GM10266 (cell line): ENCODE data around the gene UNC13B.

Experiments used
- DNase-seq: peaks from one replicate; pipeline ENCODE4 v3.0.0; 2012; ENCODE audit errors: extremely low spot score
- TF ChIP-seq, protein P1 (sequence below): IDR thresholded peaks from 2 replicates; pipeline ENCODE4 v1.5.1; 2012; ENCODE audit warnings: mild to moderate bottlenecking, low read depth; ENCODE audit not compliant: control insufficient read depth, insufficient read depth; ENCODE audit errors: missing control alignments

Gene UNC13B

DNA sequence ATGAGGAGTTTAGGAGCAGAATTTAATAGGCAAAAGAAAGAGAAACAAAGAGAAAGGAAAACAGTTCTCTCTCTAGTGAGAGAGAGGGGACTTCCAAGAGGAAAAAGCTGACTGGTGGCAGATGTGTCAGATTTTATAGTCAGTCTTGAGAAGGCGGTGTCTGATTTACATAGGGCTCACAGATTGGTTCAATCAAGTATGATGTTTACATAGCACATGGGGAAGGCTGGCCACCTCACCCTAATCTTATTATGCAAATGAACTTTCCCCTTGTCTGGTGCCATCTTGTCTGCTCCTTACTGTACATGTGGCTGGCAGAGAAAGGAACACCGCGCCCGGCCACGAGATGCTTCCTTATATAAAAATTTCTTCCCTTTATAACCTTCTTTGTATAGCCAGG is 24.7 kb downstream of the UNC13B start:
- DNase-seq: no peak

DNA sequence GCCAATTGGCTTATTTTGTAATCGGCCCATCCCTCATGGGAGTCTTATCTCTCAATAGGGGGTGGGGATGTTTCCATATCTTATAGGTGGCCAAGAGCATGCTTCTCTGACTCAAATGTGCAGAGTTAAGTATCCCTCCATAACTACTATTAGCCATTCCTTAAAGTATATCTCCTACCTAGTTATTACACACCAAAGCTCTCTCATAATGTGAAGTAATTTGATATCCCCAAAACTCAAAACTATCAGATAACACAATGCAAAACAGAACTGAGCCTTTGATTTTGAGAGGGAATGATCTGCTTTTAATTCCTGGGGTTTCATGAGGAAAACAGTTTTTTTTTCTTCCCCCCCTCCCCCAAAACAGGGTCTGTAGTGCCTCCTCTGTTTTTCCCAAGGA is 28.4 kb downstream of the UNC13B start:
- DNase-seq: no peak
- TF ChIP-seq, protein P1, sequence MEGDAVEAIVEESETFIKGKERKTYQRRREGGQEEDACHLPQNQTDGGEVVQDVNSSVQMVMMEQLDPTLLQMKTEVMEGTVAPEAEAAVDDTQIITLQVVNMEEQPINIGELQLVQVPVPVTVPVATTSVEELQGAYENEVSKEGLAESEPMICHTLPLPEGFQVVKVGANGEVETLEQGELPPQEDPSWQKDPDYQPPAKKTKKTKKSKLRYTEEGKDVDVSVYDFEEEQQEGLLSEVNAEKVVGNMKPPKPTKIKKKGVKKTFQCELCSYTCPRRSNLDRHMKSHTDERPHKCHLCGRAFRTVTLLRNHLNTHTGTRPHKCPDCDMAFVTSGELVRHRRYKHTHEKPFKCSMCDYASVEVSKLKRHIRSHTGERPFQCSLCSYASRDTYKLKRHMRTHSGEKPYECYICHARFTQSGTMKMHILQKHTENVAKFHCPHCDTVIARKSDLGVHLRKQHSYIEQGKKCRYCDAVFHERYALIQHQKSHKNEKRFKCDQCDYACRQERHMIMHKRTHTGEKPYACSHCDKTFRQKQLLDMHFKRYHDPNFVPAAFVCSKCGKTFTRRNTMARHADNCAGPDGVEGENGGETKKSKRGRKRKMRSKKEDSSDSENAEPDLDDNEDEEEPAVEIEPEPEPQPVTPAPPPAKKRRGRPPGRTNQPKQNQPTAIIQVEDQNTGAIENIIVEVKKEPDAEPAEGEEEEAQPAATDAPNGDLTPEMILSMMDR: no peak

More for the DNA sequence above, 24.7 kb downstream of the UNC13B start:
- TF ChIP-seq, protein P1: no peak

DNA sequence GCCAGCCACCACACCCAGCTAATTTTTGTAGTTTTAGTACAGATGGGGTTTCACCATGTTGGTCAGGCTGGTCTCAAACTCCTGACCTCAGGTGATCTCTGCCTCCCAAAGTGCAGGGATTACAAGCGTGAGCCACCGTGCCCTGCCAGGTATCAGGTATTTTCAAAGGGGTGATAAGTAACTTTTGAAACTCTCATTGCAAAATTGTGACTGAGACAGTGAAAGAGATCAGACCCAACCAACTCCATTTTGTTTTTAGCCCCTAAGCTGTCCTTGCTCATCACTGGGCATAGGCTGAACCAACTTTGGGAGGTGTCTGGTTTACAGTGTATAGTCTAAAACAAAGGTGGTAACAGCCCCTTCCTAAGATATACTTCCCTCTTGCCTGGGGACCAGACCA is 29.3 kb downstream of the UNC13B start:
- DNase-seq: no peak
- TF ChIP-seq, protein P1: no peak

DNA sequence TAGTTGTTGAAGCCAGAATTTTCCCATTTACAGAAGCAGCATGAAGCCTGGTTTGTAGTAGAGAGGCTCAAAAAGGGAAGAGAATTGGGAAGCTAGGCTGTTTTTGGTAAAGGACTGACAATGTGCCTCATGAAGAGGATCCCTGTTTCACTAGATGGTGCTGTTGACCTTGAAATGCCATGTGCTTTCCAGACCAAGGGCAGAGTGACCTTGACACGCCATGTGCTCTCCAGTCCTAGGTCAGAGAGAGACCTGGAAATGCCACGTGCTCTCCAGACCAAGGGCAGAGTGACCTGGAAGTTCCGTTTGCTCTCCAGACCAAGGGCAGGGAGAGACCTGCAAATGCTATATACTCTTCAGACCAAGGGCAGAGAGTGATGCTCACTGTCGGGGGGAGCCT is 32.0 kb downstream of the UNC13B start:
- DNase-seq: no peak
- TF ChIP-seq, protein P1: no peak

DNA sequence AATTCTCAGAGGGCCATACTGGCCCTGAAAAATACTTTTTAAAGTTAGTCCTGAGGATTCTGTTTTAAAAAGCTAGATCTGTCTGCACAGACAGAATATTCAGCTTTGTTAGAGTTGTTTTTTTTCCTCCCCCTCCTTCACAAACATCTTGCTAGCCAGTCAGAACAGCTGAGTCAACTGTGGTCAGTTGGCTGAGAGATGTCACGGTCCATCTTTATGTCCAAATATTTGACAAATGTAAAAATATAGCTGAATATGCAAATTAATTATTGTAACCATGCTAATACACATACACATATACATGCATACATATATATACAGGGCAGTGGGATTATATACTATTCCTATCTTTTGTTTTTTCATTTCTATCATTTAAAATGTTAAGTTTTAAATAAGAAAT is 33.9 kb downstream of the UNC13B start:
- TF ChIP-seq, protein P1: no peak
- no peak for DNase-seq

DNA sequence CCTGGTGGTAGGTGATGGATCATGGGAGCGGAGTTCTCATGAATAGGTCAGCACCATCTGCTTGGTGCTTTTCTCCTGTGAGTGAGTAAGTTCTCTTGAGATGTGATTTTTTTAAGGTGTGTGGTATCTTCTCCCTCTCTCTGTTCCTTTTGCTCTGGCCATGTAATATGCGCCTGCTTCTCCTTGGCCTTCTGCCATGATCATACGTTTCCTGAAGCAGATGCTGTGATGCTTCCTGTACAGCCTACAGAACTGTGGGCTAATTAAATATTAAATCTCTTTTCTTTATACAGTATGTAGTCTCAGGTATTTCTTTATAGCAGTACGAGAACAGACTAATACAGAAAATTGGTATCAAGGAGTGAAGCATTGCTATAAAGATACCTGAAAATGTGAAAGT is 36.4 kb downstream of the UNC13B start:
- DNase-seq: no peak
- TF ChIP-seq, protein P1: no peak

DNA sequence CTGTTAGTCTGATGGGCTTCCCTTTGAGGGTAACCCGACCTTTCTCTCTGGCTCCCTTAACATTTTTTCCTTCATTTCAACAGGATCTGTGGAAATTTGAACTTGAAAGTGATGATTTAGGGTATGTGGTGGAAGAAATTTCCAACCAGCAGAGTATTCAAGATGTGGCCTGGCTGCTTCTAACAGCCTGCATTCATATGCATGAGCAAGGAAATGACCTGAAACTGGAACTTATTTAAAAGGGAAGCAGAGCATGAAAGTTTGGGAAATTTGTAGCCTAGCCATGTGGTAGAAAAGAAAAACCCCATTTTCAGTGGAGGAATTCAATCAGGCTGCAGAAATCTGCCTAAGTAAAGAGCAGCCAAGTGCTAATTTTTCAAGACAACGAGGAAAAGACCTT is 41.7 kb downstream of the UNC13B start:
- TF ChIP-seq, protein P1: no peak
- no peak for DNase-seq
